HG03045 (cell line): ENCODE measurements around the gene CLASP1.
A peak's percentile ranks its signal among the peaks of the same experiment; 100 is the strongest.
"Not testable (repeated sequence)": the region's sequence is repeated elsewhere in the genome, so short reads cannot be mapped to it uniquely, and the experiment has no call there.

Experiments used
- ATAC-seq: cut with Tn5 transposase; IDR thresholded peaks from one replicate; pipeline ENCODE4 v1.9.1; 2021; ENCODE audit warnings: mild to moderate bottlenecking, moderate library complexity; ENCODE audit not compliant: unreplicated experiment

Gene CLASP1

DNA sequence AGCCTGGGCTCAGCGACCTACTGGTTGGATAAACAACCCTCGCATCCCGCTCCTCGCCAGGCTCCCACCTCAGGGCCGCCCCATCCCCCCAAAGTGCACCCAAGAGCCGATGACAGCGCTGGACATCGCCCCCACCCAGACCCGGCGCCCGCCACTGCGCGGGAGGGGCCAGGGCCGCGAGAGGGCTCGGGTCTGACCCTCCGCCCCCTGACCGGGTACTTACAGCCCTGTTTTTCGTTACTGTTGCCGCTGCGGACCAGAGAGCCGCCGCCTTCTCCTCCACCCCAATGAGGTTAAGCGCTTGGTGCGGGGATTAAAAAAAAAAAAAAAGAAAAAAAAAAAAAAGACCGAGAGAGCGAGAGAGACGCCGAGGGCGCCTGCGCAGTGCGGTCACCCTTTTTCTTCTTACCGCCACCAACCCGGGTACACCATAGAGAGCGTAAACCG is at the start of gene CLASP1:
Gene CLASP1, minus strand, starts transcription at position 314 of the 447 bp plus-strand sequence. CDS start 43,567 bp downstream, outside the sequence.
- peak; percentile 41 for ATAC-seq

DNA sequence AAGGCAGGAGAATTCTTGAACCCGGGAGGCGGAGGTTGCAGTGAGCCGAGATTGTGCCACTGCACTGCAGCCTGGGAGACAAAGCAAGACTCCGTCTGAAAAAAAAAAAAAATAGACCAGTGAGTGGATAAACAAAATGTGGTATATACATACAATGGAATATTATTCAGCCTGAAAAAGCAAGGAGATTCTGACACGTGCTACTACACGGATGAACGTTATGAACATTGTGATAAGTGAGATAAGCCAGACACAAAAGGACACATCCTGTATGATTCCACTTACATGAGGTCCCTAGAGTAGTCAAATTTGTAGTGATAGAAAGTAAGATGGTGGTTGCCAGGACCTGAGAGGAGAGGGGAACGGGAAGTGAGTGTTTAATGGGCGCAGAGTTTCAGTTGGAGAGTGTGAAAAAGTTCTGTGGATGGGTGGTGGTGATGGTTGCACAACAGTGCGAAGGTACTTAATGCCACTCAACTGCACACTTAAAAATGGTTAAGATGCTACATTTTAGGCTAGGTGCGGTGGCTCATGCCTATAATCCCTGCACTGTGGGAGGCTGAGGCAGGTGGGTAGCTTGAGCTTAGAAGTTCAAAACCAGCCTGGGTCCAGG is 49.2 kb upstream of the CLASP1 start:
- ATAC-seq, result no peak

DNA sequence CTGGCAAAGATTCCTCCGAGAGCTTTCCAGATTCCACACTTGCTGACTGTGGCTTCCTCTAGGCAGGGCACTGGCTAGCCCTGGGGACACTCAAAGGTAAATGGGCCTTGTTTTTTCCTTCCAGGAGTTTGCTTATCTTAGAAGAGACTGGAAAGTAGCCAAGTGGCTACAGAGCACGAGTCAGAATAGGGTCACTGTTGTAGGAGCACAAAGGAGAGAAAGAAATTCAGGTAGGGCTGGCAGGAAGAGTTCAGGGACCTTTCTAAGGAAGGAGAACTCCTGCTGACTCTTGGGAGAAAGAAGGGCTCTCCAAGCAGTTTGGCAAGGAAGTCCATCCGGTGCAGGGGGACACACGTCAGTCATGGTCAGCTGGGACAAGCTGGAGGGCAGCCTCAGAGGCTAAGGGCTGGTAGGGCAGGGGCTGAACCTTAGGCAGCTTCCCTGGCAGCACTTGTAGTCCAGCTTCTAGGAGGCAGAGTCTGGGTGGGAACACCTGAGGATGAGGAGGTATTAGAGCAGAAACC is 47.9 kb upstream of the CLASP1 start:
- ATAC-seq, result no peak

DNA sequence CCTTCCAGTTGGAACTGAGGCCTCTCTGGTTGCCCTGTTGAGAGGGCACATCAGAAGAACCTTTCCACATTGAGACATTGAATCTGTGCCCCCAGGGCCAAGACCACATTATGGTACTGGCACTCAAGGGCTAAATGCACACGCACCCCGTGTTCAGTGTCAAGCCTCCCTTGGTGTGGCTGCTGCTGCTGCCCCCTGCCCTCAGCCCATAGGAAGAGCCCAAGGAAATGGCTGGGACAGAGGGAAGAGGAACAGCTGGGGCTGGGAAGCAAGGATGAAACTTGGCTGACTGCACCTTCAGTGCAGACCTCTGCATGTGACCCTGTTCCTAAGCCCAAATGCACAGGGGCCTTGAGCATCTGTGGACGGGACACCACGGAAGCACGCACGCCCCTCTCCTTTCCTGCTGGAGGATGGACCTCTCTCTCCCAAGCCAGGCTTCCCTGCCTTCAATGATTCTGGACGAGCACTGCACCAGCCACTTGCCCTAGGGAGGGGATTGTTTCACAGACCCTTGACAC is 47.2 kb upstream of the CLASP1 start:
- no peak for ATAC-seq

DNA sequence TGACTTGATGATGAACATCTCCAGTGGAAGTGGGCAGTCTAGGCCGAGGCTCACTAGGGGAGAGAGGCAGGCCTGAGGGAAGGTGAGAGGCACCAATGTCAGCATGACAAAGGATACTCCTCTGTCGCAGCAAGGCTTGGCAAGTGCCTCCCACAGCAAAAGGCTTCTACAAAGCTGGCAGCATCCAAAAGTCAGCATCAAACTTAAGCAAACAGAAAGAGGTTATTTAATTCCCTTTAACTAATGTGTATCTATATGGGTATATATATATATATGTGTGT is 45.8 kb upstream of the CLASP1 start:
- no peak for ATAC-seq

DNA sequence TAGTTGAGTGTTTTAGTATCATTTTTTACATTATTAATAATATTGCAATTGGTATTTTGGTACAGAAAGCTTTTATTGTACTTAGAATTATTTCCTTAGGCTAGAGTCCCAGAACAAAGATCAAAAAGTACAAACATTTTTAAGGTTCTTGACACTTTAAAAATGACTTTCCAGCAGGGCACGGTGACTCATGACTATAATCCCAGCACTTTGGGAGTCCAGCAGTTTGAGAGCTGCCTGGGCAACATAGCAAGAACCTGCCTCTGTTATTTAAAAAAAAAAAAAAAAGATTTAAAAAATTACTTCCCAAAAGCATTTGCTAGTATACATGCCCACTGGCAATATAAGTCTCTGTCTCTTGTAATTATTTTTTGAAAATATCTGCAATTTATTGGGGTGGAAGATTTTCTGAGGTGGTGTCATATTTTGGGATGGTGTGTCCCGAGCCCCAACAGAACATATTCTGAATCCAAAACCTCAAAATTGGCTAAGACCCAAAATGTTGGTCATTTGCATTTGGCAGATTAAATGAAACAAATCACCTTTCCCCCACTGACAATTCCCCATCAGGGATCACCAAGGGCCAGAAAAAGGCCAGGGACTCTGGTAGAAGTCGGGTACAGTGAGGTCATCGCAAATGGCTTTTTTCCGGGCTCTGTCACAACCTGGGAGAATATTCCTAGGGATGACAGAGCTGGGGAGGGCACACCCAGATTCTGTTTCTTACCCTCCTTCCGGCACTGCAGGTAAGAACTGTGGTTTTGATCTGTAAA is 45.3 kb upstream of the CLASP1 start:
- no peak for ATAC-seq

DNA sequence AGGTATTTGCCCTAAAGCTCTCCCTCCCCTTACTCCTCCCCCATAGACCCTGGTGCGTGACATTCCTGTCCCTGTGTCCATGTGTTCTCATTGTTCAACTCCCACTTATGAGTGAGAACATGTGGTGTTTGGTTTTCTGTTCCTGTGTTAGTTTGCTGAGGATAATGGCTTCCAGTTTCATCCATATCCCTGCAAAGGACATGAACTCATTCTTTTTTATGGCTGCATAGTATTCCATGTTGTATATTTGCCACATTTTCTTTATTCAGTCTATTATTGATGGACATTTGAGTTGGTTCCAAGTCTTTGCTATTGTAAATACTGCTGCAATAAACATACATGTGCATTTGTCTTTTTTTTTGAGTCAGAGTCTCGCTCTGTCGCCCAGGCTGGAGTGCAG is 41.3 kb upstream of the CLASP1 start:
- ATAC-seq, result not testable (repeated sequence)

DNA sequence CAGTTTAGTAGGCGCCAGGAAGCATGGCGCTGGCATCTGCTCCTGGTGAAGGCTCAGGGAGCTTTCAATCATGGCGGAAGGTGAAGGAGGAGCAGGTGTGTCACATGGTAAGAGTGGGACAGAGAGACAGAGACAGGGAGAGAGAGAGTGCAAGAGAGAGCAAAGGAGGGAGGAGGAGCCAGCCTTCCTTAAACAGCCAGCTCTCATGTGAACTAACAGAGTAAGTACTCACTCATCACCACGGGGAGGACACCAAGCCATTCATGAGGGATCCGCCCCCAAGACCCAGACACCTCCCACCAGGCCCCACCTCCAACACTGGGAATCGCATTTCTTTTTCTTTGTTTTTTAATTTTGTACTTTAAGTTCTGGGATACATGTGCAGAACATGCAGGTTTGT is 40.8 kb upstream of the CLASP1 start:
- ATAC-seq, result no peak

DNA sequence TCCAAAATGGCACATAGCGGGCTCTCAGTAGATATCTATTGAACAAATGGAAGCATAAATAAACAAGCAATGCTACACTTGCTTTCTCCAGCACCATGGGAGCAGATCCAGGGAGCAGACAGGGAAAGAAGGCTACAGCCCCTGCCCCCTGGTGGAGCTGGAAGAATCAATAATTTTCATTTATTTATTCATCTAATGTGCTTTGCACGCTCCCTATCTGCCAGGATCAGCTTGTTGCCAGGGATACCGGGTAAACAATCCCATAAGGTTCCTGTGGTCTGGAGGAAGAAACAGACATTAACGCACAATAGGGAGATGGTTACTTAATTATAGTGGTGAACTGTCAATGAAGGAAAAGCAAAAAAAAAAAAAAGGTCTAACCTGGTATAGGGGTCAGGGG is 40.1 kb upstream of the CLASP1 start:
- no peak for ATAC-seq

DNA sequence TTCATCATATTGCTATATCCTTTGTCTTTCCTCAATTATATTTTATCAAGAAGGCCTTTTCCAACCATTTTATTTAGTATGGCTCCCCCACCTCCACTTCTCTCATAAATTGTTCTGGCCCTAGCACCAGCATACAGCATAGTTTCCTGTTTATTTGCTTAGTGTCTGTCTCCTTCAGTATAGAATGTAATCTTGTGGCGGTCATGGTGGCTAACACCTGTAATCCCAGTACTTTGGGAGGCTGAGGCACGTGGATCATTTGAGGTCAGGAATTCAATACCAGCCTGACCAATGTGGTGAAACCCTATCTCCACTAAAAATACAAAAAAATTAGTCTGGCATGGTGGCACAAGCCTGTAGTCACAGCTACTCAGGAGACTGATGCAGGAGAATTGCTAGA is 39.6 kb upstream of the CLASP1 start:
- ATAC-seq, result no peak

DNA sequence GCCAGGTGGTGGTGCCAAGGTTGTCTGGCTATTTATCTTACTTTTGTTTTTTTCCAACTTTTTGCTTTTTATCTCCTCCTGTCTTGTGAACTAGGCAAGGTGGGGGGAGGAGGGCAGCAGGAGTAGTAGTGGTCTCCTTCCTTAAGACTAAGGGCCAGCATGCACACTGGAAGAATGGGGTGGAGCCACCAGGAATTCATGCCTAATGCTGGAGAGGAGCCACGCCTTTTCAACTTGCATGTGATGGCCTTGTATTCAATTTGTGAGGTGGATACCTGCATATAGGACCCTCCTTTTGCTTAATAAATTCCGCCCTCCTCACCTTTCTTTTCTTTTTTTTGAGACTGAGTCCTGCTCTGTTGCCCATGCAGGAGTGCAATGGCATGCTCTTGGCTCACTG is 37.6 kb upstream of the CLASP1 start:
- ATAC-seq, result no peak

DNA sequence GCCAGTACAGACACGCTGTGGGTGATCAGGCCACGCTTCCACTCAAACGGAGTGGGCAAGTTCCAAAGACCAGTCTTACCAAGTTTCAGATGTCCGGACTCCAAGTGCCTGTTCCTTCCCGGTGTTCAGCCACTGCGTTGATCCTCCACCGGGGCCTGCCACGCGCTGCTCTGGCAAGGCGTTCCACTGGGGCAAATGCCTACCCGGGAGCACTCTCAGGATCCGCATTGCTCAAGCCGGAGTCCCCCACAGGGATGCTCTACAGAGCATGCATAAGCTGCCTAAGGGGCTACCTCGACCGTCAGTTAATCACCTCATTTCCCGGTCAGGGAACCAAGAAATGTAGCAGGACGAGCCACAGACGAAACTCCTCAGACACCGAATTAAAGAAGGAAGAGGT is 37.0 kb upstream of the CLASP1 start:
- no peak for ATAC-seq

DNA sequence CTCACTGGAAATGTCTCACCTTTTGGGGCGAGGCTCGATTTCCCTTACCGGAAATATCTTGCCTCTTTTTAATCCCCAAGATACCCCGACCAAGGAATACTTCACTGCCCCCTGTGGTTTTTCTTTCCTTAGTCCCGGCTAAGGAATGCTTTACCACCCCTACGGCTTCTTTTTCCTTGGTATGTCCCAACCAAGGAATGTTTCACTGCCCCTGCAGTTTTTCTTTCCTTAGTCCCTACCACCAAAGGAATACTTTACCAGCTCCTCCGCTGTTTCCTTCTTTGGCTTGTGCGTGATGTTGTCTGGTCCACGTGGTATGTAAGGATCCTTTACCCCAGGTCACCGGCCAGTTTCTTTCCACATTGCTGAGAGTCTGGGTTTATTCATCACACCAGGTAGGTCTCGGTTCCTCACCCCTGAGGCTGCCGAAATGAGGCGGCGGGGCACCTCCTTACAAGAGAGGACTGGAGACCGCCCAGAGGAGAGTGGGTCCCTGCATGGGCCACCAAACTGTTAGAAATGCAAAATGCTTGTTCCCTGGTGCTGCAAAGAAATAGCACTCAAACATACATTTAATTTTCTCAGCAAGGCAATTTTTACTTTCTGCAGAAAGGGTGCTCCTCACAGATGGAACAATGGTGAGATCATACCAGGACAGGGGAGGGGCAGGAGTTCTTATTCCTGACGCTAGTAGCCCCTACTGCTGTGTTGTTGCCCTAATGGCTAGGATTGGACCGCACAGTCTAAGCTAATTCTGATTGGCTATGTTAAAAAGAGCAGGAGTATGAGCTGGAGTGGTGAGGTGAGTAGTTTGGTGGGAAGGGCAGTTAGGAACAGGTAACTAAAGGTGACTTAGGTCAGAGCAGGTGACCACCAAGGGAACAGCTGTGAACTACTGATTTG is 33.4 kb upstream of the CLASP1 start:
- no peak for ATAC-seq

DNA sequence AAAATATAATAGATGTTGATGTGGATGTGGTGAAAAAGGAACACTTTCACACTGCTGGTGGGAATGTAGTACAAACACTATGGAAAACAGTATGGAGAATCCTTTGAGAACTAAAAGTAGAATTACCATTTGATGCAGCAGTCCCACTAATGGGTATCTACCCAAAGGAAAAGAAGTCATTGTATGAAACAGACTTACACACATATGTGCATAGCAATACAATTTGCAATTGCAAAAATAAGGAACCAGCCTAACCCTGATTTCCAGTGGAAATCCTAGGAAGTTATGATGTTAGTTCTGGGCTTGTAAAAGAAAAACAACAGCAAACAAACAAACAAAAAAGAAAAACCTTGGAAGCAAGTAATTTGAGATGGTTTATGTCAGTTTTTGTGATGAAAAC is 28.6 kb upstream of the CLASP1 start:
- no peak for ATAC-seq

DNA sequence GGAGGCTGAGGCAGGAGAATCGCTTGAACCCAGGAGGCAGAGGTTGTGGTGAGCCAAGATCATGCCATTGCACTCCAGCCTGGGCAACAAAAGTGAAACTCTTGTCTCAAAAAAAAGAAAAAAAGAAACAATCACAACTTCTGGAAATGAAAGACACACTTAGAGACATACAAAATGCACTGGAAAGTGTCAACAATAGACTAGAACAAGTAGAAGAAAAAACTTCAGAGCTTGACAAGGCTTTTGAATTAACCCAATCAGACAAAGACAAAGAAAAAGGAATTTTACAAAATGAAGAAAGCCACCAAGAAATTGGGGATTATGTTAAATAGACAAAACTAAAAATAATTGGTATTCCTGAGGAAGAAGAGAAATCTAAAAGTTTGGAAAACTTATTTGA is 22.4 kb upstream of the CLASP1 start:
- not testable (repeated sequence) for ATAC-seq

DNA sequence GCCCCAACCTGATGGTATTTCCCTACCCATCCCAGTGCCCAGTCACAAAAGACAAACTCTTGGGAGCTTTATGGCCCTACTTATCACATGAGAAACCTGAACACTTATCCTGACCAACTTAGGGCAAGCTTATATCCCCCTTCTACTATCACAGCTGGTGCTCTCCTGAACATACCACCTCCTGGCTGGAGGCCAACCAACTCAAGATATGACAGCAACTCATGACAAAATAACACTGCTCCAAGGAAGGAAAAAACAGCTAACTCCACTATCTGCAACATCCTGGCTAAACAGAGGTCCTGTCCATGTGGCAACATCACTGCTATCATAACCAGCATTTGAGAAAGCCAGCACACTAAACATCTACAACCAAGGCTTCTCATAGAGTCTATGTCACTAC is 20.9 kb upstream of the CLASP1 start:
- ATAC-seq, result no peak

DNA sequence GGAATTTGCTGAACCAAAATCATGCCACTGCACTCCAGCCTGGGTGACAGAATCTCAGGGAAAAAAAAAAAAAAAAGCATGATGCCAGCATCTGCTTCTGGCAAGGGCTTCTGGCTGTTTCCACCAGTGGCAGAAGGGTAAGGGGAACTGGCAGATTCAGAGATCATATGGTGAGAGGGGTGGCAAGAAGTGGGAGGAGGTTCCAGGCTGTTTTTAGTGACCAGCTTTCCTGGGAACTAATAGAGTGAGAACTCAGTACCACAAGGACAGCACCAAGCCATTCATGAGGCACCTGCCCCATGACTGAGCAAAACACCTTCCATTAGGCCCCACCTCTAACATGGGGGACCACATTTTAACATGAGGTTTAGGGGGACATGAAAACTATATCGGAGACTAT is 18.4 kb upstream of the CLASP1 start:
- ATAC-seq, result no peak

DNA sequence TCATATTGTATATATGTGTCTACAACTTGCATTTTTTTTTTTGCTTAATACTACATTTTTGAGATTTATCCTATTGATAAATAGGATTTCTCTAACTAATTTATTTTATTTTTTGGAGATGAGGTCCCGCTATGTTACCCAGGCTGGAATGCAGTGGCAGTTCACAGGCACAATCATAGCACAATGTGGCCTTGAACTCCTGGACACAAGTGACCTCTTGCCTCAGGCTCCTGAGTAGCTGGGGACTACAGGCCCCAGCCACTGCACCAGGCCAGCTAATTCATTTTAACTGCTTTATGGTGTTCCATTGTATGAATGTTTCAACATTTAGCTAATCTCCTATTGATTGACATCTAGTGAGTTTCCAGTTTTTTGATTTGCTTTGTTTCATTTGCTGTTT is 16.8 kb upstream of the CLASP1 start:
- no peak for ATAC-seq

DNA sequence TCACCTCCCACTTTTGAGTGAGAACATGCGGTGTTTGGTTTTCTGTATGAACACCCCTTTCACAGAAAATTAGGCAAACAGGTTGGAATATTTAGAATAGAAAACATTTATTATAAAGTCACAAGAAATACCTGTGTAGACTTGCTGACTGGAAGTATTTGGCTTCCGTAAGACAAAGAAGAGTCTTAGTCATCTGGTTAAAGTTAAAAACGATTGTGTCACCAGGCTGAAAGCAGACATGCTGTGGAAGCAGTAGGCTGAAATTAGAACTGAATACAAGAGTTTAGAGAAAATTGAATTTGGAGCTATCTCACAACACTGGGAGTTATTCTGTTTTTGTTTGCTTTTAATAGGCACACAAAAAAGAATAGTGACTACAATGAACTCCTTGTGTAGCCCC is 16.2 kb upstream of the CLASP1 start:
- no peak for ATAC-seq

DNA sequence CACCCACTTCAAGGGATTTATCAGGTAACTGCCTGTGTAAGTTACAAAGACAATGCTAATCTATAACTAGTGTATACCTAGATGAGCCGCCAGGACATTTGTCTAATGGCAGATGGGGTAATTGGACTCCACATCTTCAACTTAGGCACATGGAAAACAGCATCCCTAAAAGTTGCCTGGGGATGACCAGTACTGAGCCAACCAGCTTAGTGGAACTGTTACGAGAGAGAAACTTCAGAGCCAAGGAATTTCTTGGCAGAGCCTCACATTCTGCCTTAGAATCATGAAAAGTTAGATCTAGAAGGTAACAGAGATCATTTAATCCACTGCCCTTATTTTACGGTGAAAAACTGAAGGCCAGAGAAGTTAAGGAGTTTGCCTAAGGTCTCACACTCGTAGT is 15.5 kb upstream of the CLASP1 start:
- no peak for ATAC-seq

DNA sequence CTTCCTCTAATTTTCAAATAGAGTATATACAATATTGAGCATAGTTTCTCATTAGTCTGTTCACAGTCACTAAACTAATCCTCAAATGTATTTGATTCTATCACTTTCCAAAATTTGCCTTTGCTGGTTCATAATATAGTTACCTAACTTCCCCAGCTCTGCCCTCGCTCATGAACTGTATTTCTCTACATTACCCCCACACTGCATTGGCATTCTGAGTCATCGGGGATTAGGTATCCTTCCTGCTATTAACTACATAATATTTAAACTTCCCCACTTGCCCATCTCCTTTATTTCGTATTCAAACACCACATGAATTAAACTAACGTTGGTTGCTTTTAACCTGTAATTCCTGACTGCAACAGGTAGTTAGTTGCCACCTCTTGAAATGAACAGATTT is 14.8 kb upstream of the CLASP1 start:
- ATAC-seq, result no peak
